Psoas muscle (tissue), 8 donors: ENCODE results near the gene STAT6. TPM values are rescaled to one million over a fixed set of nuclear protein-coding genes. Genes with fewer than 3 reads are reported as not detected.

Source experiments
- ATAC-seq, 4 donors: fragments of 200-7000 bp; cut with Tn5 transposase; one replicate each; pipeline ENCODE4 v1.9.1; 2020; ENCODE audit warnings: moderate library complexity in 3 of 4, mild to moderate bottlenecking in 2 of 4
- DNase-seq, 2 donors: peaks; one replicate each; pipeline ENCODE4 v3.0.0-alpha.2; 2020
- H3K27ac ChIP-seq: fragments of 200-600 bp; one replicate; pipeline ENCODE4 v1.8.0; 2022
- H3K27me3 ChIP-seq, 3 donors: fragments of 200-600 bp in 1 of 3; one replicate each; pipeline versions ENCODE4 v1.6.1 to v1.8.0; 2013 to 2022; ENCODE audit warnings: low read length in 2 of 3, mild to moderate bottlenecking in 2 of 3, moderate library complexity in 1 of 3; ENCODE audit not compliant: insufficient read depth in 3 of 3
- H3K36me3 ChIP-seq, 2 donors: fragments of 200-600 bp in 1 of 2; one replicate each; pipeline versions ENCODE4 v1.6.1 to v1.8.0; 2013 to 2022; ENCODE audit warnings: low read depth in 1 of 2, mild to moderate bottlenecking in 1 of 2, moderate library complexity in 1 of 2; ENCODE audit not compliant: insufficient read depth in 1 of 2
- H3K4me1 ChIP-seq: fragments of 200-600 bp; one replicate; pipeline ENCODE4 v1.8.0; 2022
- H3K4me3 ChIP-seq: fragments of 200-600 bp; one replicate; pipeline ENCODE4 v1.8.0; 2022; ENCODE audit warnings: mild to moderate bottlenecking
- H3K9me3 ChIP-seq: fragments of 200-600 bp; one replicate; pipeline ENCODE4 v1.8.0; 2022
- WGBS, 3 donors: extraction: QIAGEN DNeasy Blood & Tissue Kit; methylation state at CpG; one replicate each; pipeline versions ENCODE4 v1.1.6 to v1.1.7; 2013; 5-methylcytosine and 5-hydroxymethylcytosine counted together
- intact Hi-C, 2 donors: fragments of 100-400 bp; cut with DNase I; formaldehyde crosslinking; loops; one replicate each; pipeline versions ENCODE4 v1.11.0 to v1.14.2; 2022
- polyA plus RNA-seq, 3 donors: library from polyadenylated mRNA; stranded (reverse); fragments of 200-250 nt; gene quantifications; one replicate each; pipeline ENCODE4 v1.2.3, GENCODE V29; 2013
- total RNA-seq, 4 donors: library from RNA; stranded (reverse); fragmentation: NEBNext Ultra II Directional in 2 of 4; extraction: Animal tissue kit (Norgen Biotek cat#: 25700) in 2 of 4; gene quantifications; one replicate each; pipeline versions ENCODE4 v1.2.1 to v1.2.4, GENCODE V29; 2021 to 2023
- TF ChIP-seq, protein P1 (sequence below): fragments of 200-600 bp; IDR thresholded peaks from one replicate; pipeline ENCODE4 v1.8.0; 2022; ENCODE audit warnings: antibody characterized with exemption
- donor health status: healthy with polysubstance abuse.
- donor health status: DM: no; HTN: no; CAD: no; lungs with moderate emphysema.
- donor health status: Bipolar disorder and iron deficiency.
- donor health status: healthy.
- donor health status: DM: yes; HTN: yes; CAD: no.
- donor health status: DM: no; HTN: no; CAD: no.
- donor health status: DM: no; HTN: no; CAD: no.
- donor health status: DM: yes; HTN: yes; CAD: no.

Gene STAT6
- total and polyA plus RNA-seq, 7 donors: 10.4 to 27.7 (median 14.1) TPM

DNA sequence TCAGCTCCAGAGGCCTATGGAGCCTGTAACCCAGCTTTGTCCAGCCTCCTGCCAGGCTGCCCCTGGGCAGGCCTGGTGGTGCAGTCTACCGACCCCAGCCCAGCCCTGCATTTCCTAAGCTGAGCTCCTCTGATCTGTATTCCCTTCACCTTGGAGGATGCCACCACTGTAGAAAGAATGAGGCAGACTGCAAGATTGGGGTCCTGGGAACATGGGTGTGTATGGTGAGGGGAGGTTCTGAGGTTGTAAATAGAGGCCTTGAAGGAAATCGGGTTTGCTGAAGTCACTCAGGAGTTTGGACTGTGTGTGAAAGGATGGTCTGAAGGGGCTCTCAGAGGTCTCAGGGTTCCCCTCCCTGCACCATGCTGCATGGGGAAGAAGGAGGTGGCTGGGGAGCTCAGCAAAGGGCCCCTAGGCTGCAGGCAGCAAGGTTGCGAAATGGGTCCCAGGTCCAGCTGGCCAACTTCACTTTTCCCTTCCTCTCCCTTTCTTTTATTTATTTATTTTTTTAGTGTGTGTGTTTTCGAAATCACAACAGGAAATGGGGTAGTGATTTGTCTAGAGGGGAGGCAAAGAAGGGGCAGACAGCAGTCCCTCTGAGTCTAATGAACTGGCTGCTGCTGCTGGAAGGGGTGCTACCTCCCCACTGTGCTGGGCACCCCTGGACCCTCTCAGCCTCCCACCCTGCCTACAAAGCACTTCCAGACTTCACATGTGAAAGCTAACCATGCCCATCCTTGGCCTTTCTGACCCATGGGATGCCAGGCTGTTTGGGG is 37.5 kb upstream of the STAT6 start:
- peaks cover 7% of the 10 kb centered on the region for H3K4me1 ChIP-seq
- H3K9me3 ChIP-seq: no peaks in the 10 kb centered on the region
- H3K36me3 ChIP-seq: peaks cover 0 to 26% of the 10 kb centered on the region in 2 donors
- TF ChIP-seq, protein P1, sequence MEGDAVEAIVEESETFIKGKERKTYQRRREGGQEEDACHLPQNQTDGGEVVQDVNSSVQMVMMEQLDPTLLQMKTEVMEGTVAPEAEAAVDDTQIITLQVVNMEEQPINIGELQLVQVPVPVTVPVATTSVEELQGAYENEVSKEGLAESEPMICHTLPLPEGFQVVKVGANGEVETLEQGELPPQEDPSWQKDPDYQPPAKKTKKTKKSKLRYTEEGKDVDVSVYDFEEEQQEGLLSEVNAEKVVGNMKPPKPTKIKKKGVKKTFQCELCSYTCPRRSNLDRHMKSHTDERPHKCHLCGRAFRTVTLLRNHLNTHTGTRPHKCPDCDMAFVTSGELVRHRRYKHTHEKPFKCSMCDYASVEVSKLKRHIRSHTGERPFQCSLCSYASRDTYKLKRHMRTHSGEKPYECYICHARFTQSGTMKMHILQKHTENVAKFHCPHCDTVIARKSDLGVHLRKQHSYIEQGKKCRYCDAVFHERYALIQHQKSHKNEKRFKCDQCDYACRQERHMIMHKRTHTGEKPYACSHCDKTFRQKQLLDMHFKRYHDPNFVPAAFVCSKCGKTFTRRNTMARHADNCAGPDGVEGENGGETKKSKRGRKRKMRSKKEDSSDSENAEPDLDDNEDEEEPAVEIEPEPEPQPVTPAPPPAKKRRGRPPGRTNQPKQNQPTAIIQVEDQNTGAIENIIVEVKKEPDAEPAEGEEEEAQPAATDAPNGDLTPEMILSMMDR: no peak
- H3K27ac ChIP-seq: peak overlapping the region; percentile 69
- DNase-seq (peak; percentile 80 to 85), ATAC-seq (peak in 3 of 4 donors; percentile 35 to 62 (median 43))
- intact Hi-C loops: no loop called here
- no peaks in the 10 kb centered on the region for H3K27me3 ChIP-seq
- WGBS, 3 donors: 55 to 65% (median 61%) methylated on average over 4 of the region's 4 CpGs
- no peak overlapping the region for H3K4me3 ChIP-seq

DNA sequence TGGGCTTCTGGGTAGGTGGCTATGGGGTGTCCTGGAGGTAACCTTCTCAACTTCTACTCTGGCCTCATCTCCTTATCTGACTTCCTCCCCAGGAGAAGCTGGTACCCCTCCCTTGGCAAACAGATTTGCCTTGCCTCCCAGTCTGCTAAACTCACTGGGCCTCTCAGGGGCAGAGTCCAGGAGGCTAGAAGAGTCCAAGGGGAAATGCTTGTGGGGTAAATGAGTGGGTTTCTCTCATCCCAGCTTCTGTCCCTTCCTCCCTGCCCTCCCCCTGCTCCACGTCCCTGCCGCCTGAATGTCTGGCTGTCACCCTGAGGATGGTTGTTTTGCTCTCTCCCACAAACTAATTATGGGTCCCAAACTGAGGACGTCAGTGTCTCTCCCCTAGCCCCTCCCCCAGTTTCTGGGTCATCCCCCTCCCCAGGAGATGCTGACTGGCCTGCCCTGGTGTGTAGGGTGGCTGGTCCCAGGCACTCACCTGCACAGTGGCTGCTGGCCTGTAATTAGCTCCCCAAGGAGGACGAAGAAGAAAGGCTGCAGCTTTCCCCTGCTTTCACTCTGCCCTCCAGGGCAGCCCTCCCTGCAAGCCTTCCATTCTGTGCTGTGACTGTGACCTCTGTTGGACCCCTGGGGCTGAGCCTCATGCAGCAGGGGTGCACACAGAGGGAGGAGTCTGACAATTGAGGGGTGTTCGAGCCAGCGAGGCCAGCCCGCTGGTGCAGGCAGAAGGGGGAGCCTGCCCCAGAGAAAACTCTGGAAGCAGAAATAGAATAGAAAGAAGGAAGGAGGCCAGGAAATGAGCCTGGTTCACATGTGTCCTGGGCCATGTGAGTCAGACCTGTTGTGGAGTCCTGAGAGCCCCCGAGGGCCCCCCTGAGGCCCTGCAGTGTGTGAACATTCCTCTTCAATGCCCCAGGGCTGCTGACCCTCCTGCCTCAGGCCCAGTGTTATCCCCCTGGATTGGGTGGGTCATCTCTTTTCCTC is 36.1 kb upstream of the STAT6 start, which contains the start of gene LRP1-AS:
Gene LRP1-AS (minus strand): TSS at position 659 of the 984 bp plus-strand sequence.
- H3K4me3 ChIP-seq: no peak within 1 kb of the TSS
- peaks cover 7% of the 10 kb centered on the region for H3K4me1 ChIP-seq
- peak in 3 of 4 donors; percentile 19 to 28 (median 27) for ATAC-seq
- H3K9me3 ChIP-seq: no peaks in the 10 kb centered on the region
- peaks cover 0 to 32% of the 10 kb centered on the region in 2 donors for H3K36me3 ChIP-seq
- intact Hi-C loops: no loop called here
- H3K27ac ChIP-seq: peak within 1 kb of the TSS; percentile 23
- TF ChIP-seq, protein P1: no peak
- H3K27me3 ChIP-seq: no peaks in the 10 kb centered on the region
- 58 to 72% (median 68%) methylated on average over 7 to 8 of the region's 8 CpGs for WGBS, 3 donors
- DNase-seq: peak in 1 of 2 donors; percentile 60

DNA sequence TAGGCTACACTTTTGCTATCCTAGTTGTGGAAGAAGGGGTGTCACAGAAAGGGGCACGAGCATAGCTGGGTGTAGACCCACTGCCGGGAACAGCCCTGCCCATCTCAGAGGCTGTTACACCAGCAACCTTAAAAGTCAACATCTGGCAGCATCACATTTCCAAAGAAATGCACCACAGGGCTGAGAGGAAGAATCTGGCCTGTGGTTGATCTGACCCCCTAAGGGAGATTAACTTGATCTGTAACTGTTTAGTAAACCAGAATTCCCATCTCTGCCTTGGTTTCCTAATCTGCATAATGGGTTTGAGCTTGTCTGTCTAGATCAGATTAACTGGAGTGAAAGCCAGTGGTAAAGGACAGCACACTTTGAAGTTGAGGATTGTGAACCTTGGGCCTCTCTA is 34.9 kb upstream of the STAT6 start:
- ATAC-seq (no peak), DNase-seq (no peak)
- peaks cover 0 to 33% of the 10 kb centered on the region in 2 donors for H3K36me3 ChIP-seq
- intact Hi-C loops: no loop called here
- peaks cover 7% of the 10 kb centered on the region for H3K4me1 ChIP-seq
- no peaks in the 10 kb centered on the region for H3K27me3 ChIP-seq
- TF ChIP-seq, protein P1: no peak
- no peak overlapping the region for H3K4me3 ChIP-seq
- WGBS, 3 donors: 40 to 79% (median 50%) methylated on average over 2 of the region's 2 CpGs
- H3K27ac ChIP-seq: peak overlapping the region; percentile 16
- H3K9me3 ChIP-seq: no peaks in the 10 kb centered on the region

DNA sequence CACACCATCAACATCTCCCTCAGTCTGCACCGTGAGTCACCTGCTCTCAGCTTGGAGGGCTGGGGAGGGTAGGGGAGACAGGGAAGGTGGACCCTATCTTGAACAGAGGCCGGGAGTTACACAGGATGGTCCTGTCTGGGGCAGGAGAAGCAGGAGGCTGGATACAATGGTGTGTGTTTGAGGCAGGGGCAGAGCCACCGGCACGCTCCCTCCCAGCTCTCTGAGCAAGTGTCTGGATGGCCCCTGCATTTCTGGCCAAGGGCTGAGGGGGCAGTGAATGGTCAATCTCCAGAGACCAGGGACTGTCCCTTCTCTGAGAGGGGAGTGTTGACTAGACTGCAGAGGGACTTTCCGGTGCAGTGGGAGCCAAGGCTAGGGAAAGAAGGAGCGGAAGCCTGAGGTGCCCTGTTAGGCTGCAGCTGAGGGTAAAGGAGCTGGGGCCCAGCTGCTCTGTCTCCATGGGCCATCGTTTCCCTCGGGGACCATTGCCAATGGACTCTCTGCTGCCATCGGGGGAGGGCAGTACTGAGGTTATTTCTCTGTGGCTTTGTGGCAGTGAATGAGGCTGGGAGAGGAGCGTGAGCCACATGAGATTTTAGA is 34.4 kb upstream of the STAT6 start:
- WGBS, 3 donors: 37 to 51% (median 43%) methylated on average over 10 of the region's 10 CpGs
- H3K4me1 ChIP-seq: peaks cover 7% of the 10 kb centered on the region
- no peak overlapping the region for H3K4me3 ChIP-seq
- no peaks in the 10 kb centered on the region for H3K27me3 ChIP-seq
- intact Hi-C loops: no loop called here
- no peak for ATAC-seq
- H3K36me3 ChIP-seq: peaks cover 0 to 36% of the 10 kb centered on the region in 2 donors
- H3K9me3 ChIP-seq: no peaks in the 10 kb centered on the region
- DNase-seq: no peak
- TF ChIP-seq, protein P1: no peak
- peak overlapping the region; percentile 16 for H3K27ac ChIP-seq
